Urothelium cell line (cell line): Measurements from ENCODE around the gene TUBE1.
"Not testable (repeated sequence)": the region's sequence is repeated elsewhere in the genome, so short reads cannot be mapped to it uniquely, and the experiment has no call there.

Experiments
- DNase-seq: peaks from one replicate; pipeline ENCODE4 v3.0.0; 2011; ENCODE audit warnings: low spot score, mixed read lengths
- FAIRE-seq: peaks from 2 replicates; lab custom pipeline; 2011; peaks lifted over from hg19 to GRCh38; lab: Jason Lieb, UNC

TUBE1 gene, protein sequence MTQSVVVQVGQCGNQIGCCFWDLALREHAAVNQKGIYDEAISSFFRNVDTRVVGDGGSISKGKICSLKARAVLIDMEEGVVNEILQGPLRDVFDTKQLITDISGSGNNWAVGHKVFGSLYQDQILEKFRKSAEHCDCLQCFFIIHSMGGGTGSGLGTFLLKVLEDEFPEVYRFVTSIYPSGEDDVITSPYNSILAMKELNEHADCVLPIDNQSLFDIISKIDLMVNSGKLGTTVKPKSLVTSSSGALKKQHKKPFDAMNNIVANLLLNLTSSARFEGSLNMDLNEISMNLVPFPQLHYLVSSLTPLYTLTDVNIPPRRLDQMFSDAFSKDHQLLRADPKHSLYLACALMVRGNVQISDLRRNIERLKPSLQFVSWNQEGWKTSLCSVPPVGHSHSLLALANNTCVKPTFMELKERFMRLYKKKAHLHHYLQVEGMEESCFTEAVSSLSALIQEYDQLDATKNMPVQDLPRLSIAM

DNA sequence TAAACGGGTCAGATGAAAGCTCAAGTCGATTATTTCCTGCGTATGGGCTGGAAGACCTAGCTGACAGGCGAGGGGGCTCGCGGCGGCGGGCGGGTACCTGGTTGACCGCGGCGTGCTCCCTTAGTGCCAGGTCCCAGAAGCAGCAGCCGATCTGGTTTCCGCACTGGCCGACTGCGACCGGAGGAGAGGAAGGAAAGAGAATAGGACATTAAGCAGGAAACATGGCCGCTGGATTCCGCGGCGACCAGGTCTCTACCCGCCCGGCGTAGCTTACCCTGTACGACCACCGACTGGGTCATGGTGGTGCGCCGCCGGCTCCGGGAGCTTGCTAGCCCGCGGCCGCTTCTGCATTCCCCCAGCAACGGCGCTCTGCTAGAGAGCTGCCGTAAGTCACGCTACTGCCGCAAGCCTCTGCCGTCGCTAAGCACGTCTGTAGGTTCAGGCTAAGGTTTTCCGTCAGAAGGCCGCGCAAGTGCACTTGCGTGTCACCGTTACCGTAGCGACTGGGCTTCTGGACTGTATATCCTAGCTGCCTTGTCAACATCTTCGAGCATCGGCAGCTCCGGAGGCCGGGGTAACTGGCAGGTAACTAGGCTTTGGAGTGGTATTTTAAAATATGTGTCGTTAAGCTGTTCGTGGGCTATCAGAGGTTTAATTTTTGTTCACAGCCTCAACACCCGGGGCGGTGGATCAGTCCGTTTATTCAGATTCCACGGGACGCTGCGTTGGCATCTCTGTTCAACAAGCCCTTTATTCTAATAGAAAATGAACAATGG lies at the start of gene TUBE1, which contains the start of gene FAM229B:
TUBE1 (minus strand) TSS at position 347 of the 776 bp plus-strand sequence; CDS start at position 299, 48 bp downstream.
FAM229B (plus strand) TSS at position 456 of the 776 bp plus-strand sequence. CDS start 11,693 bp downstream, outside the sequence.
- FAIRE-seq (no peak), DNase-seq (peak; percentile 80)

DNA sequence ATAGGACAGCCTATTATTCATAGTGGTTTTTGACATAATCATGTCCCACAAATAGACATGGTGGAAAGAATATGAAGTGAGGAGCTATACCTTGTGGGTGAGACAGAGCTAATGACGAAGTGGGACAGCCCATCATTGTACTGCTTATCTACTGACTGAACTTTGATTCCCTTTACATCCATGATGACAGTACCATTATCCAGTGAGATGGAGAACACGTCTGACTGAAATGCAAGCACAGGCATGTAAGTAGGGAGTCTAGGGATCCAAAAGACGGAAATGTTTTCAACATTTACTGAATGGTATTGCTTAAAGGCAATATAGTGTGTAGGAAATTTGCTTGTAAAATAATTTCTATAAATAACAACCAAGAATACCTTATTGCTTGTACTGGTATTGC lies 43.6 kb upstream of the TUBE1 start:
- DNase-seq (no peak), FAIRE-seq (no peak)

DNA sequence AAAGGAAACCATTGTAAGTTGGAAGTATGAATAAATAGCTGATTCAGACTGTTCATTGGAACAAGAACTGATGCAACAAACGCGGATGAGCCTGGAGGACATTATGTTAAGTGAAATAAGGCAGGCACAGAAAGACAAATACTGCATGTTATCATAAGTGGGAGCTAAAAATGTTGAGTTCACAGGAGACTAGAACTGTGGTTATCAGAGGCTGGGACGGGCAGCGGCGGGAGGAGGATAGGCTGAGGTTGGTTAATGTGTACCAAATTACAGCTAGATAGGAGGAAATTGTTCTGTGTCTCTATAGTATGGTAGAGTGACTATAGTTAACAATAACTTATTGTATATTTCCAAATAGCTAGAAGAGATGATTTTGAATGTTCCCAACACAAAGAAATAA lies 40.9 kb upstream of the TUBE1 start:
- DNase-seq: no peak
- no peak for FAIRE-seq

DNA sequence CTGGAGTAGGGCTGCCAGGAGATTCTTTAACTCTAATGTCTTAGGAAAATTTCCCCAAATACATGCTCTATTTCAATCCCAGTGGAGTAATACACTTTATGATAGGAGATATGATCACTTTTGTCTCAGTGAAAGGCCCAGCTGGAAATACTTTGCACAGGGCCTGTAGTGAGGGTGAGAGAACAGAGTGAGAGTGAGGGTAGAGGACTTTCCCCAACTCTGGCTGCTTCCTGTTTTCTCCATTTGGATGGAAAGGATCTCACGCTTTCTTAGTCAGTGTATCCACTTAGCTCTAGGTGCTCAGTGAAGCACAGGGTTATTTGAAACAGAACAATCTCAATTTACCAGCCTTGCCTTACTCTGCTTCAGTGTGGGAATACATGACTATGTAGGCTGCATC lies 36.7 kb upstream of the TUBE1 start:
- FAIRE-seq (no peak), DNase-seq (no peak)

DNA sequence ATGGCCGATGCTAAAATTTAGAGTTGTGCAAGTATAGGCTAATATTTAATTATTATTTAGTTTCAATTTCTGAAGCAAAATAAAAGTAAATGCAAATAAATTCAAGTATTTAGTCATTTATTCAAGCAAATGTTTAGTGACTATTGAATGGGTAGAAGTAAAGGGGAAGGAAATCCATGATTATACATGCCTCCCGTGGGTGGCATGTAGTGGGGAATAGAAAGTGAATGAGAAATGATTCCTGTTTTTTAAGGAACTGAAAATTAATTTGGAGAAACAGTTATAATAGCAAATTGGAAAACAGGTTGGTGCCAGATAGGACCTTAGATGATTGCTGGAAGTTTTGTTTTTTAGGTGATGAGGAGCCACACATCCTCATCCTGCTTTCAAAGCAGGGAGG lies 35.5 kb upstream of the TUBE1 start:
- DNase-seq: no peak
- FAIRE-seq: no peak

DNA sequence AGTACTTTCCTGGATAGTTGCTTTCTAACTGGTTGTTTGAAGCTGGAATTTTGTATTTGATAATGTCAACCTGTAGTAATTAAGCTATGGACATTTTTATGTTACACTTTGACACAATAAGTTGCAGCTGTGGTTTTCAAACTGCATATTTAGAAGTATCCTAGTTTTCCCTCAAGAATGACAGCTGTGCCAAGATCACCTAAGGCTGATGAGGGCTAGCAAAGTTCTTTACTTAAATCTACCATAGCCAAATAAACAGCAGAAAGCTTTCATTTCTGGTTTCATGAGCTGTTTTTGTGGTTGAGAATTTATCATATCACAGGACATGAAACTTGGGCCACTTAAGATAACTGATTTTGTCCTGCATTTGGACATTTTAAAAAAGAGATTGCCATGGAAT lies 30.8 kb upstream of the TUBE1 start:
- FAIRE-seq (no peak), DNase-seq (no peak)

DNA sequence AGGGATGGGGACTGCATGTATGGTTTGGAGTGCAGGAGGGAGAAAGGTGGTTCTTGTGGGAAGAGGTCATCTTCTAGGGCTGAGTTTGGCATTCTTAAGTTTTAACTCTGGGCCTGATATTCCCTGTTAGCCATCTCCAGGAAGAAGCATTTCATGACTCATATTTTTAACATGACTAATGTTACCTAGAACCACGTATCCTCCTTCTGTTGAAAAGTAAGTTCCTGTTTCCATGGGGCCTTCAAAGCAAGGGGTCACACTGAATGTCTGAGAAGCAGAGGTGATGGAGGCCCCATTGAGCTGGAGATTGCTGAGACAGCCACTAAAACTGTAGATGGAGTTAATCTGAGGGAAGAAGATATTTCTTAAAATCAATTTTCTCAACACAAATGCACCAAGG lies 30.3 kb upstream of the TUBE1 start:
- FAIRE-seq: no peak
- DNase-seq: peak; percentile 33

DNA sequence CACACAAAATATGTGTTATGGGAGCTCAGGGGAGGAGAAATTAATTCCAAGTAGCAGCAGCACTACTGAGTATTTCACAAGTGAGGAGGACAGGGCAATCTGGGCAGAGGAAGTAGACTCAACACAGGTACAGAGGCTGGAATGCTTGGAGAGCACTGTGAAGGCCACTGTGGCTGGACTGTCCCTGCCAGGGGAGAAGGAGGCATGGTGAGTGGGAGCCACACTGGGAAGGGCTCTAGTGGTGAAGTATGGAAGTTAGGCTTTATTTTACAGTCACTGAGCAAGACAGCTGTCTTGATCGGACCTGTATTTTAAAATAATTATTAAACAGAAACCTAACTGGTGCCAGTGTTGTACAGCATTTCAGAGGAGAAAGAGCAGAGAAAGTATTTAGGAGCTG lies 28.9 kb upstream of the TUBE1 start:
- no peak for DNase-seq
- FAIRE-seq: no peak

DNA sequence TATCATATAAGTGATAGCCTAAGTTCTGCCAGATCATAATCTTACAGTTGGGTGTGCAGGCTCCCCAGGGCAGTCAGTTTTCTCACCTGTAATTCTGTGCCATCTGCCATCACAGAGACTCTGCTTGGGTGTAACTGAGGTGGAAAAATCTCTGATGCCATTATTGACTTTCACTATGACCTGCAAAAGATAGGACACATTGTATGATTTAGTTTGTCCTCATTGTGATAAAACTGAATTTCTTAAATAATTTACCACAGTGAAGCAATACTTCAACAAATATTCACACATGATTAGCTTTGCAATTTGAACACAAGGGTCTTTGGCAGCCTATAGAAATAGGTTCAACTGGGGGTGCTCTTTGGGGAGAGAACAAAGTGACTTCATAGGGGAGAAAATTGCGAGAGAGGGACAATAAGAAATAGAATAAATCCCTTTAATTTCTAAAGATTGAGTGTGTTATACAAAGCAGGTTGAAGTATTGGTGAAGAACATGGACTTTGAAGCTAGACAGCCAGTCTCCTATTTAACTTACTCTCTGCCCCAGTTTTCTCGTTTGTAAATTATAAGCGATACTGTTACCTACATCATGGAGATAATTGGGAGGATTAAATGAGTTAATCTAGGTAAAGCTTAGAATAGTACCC lies 27.4 kb upstream of the TUBE1 start:
- DNase-seq (no peak), FAIRE-seq (no peak)

DNA sequence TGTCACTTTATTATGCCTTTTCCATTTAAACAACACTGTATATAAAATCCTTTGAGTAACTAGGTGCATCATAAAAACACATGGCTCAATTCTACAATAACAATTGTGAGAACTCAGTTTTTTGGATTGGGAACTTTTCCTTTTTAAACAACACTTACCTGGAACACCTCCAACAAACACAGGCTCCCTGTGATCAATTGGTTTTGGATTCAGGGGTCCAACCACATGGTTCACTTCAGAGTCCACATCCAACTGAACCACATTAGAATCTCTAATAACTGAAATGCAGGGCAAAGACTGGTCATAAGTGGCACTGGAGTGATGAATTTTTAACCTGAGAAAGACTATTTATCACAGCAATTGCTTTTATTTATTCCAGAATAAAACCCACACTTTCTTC lies 26.6 kb upstream of the TUBE1 start:
- FAIRE-seq (no peak), DNase-seq (no peak)

DNA sequence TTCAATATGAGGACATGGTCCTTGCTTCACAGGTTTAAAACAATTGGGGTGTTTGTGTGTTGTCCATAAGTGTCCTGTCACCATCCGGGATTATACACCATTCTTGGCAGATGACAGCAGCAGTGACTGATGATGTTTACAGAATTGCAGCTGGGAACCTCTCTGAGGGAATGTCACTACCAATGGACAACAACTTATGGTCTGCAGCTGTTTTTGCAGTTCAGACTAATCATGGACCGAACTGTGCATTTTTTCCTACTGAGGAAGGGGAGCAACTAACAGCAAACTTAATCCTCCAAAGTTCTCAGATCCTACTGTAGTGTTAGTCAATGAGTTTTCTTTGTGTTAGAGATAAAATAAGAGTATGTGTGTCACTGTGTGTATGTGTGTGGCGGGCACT lies 26.1 kb upstream of the TUBE1 start:
- DNase-seq: no peak
- no peak for FAIRE-seq

DNA sequence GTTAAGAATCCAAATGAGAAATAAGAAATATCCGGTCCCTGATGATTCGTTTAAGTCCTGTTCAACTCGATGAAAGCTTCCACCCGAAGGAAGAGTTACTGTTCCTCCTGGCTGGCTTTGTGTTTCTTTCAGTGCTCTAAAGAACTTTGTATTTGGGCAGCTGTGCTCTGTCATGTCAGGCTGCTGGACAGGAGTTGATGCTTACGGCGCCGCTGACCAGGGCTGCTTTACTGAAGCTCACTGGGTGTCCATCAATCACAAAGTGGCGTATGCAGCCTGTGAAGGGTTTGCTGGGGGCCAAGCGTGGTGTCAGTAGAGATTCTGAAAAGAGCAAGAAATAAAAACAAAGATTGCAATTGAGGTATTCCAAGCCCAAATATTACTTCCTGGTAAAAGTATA lies 22.0 kb upstream of the TUBE1 start:
- DNase-seq (no peak), FAIRE-seq (no peak)

DNA sequence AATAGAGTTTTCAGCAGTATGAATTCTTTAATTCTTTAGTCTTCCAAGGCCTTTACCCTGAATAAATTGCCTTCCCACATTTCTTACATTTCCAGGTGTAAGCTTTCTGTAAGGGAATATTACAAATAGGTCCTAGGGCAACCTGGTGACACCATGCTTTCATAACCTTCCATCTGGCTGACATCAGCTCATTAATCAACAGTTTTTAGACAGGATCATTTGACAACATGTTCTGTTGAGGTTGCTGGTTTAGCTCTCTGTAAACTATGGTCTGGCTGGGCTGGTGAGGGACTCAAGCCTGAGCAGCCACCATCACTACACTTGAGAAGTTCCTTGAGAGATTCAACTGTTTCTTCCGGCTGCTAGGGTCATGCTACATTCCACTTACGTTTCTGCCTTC lies 19.3 kb upstream of the TUBE1 start:
- FAIRE-seq: no peak
- no peak for DNase-seq

DNA sequence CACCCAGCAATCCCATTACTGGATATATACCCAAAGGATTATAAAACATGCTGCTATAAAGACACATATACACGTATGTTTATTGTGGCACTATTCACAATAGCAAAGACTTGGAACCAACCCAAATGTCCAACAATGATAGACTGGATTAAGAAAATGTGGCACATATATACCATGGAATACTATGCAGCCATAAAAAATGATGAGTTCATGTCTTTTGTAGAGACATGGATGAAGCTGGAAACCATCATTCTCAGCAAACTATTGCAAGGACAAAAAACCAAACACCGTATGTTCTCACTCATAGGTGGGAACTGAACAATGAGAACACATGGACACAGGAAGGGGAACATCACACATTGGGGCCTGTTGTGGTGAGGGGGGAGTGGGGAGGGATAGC lies 18.7 kb upstream of the TUBE1 start:
- FAIRE-seq, DNase-seq: not testable (repeated sequence)

DNA sequence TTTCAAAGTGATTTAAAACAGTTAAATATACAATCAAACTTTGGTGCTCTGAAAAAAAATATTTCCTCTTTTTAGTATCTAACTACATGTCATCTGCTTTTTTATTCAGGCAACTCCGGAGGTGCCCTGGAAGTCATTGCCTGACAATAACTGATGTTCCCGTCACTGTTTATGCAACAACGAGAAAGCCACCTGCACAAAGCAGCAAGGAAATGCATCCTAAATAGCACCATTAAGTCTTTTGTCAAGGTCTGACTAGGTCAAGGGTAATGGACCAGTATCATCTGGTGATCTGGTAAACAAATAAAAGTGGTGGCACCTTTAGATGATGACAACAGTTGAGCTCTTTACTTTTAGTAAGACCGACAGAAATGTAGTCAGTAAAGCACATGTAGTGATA lies 13.3 kb upstream of the TUBE1 start:
- DNase-seq (no peak), FAIRE-seq (no peak)

DNA sequence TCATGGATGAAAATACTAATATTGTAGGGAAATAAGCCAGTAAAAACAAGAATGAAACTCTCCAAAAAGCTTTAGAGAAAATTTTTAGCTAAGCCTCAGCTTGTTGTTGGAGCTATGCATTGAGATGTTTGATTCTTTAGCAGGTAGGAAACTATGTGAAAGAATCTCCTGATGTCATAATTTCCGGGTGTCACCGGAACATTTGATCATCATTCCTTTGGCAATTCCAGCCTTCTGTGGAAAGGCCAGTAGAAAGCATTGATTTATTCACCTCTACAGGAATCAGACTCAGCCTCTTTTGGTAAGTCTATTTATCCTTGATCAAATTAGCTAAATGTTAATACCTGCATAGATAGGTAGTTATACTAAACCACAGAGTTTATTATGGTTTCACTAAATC lies 9.6 kb upstream of the TUBE1 start:
- DNase-seq: no peak
- no peak for FAIRE-seq

DNA sequence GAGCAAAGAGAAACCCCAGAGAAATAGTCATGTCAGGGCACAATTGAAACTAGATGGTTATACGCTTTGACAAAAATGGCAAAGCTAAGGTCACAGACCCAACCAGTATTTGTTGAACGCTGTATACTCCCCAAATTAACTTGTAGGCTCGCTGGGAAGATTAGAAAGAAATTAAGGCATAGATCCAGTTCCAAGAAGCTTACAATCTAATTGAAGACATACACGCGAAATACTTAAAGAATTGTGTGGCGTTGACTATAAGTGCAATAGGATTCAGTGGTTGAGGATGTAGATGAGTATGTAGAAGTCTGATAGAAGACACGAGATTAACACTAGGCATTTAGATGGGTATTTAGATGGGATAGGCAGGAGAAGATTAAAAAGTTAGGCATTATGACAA lies 634 bp upstream of the TUBE1 start:
- no peak for DNase-seq
- no peak for FAIRE-seq

DNA sequence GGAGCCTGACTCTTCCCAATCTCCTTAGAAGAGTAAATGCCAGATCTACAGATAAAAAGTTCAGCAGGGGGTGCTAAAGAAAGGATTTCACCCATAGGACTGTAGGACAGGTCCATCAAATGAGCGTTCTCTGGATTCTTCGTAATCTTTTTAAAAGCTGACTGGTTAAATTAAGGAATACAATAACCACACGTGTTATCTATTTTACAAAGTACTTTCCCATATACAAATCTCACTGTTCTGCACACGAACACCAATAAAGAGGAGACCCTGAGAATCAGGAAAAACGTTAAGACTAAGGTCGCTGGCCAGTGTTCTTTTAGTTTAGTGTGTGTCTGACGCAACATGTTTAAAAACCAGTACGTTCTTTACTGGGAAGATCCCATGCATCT lies 542 bp downstream of the TUBE1 start:
- DNase-seq (peak; percentile 28), FAIRE-seq (no peak)

DNA sequence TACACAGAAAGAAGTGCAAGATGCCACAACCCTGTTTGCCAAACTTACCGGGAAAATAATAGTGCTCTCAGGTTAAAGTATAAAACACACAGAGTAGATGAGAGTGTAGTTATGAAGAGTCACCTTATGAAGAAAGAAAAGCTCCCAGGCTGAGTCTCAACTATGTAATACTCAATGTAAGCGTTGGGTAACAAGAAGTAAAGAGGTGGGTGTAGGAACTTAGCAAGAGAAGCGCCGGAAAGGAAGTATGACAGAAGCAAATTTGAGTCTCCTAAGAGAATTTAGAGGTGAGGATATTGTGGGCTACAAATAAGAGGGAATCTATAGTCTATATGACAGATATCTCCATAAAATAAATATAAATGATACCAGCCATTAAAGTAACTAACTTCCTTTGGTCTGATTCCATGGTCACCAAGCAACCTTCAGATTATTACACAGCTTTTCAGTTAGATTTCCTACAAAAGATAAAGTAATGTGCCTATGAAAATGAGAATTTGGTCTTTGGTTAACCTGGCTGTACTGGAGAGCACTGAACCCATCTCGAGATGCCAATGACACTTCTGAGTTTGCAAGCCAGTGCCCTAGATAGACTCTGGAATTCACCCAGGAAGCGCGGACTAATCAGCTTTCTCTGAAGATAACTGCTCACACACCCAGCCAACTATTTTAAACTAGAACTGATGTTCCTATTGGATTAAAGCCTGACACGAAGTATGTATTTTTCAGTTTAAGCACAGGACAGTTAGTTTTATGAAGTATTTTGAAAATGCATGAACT lies 1.8 kb downstream of the TUBE1 start:
- DNase-seq (no peak), FAIRE-seq (no peak)

DNA sequence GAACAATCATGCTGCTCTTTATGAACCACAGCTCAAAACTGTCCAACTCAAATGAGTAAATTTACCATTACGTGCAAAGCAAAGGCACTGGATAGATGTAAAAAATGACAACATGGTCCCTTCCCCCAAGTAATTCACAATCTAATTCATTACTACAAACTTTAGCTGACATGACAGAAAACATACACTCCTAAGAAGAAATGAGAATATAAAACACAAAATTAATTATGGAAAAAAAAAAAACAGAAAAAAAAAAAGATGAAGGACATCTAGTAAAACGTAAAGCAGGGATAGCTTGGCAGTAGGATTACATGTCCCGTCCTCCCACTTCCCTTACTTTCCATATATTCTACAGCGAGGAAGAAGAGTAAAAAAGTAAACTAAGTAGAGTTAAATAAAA lies 5.7 kb downstream of the TUBE1 start:
- no peak for FAIRE-seq

DNA sequence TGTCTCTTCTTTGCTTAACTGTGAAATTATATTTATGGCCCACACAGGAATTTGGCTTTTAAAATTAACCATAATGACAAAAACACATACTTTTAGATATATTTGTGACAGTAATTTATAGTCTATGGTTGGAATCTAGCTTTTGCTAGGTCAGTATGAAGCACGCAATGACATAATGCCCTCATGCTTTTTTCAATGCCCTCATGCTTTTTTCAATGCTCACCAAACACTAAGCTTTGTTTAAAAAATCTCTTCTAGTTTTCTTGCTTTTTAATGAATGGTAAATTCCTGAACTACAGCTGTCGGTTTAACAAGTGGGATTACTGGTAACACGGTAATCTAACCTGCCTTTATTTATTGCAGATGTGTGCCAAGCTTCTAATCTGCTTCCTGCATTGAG lies 20.7 kb downstream of the TUBE1 start:
- FAIRE-seq: no peak
- DNase-seq: no peak

More for the DNA sequence above, 5.7 kb downstream of the TUBE1 start:
- DNase-seq: no peak
